Tibial nerve (tissue), 3 donors: ENCODE data around the gene F2RL1.
"Not testable (repeated sequence)": the region's sequence is repeated elsewhere in the genome, so short reads cannot be mapped to it uniquely, and the experiment has no call there.

Source experiments
- POLR2A ChIP-seq, 2 donors: fragments of 450-650 bp; IDR thresholded peaks; one replicate each; pipeline ENCODE4 v1.6.1; 2017; ENCODE audit warnings: antibody characterized with exemption in 2 of 2, mild to moderate bottlenecking in 2 of 2, moderate library complexity in 2 of 2
- TF ChIP-seq, protein P1 (sequence below), 5 experiments: fragments of 200-600 bp in 3 of 5; fragments of 450-650 bp in 2 of 5; sonication (generic) in 3 of 5; IDR thresholded peaks; one replicate each; pipeline ENCODE4 v1.5.1; 2016 to 2019; ENCODE audit warnings: antibody characterized with exemption in 5 of 5, mild to moderate bottlenecking in 3 of 5, moderate library complexity in 2 of 5

DNA sequence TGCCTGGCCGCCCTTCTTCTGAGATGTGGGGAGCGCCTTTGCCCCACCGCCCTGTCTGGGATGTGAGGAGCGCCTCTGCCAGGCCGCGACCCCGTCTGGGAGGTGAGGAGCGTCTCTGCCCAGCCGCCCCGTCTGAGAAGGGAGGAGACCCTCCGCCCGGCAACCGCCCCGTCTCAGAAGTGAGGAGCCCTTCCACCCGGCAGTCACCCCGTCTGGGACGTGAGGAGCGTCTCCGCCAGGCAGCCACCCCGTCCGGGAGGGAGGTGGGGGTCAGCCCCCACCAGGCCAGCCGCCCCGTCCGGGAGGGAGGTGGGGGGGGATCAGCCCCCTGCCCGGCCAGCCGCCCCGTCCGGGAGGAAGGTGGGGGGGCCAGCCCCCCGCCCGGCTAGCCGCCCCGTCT, 6.6 kb upstream of the F2RL1 start:
- TF ChIP-seq, protein P1, sequence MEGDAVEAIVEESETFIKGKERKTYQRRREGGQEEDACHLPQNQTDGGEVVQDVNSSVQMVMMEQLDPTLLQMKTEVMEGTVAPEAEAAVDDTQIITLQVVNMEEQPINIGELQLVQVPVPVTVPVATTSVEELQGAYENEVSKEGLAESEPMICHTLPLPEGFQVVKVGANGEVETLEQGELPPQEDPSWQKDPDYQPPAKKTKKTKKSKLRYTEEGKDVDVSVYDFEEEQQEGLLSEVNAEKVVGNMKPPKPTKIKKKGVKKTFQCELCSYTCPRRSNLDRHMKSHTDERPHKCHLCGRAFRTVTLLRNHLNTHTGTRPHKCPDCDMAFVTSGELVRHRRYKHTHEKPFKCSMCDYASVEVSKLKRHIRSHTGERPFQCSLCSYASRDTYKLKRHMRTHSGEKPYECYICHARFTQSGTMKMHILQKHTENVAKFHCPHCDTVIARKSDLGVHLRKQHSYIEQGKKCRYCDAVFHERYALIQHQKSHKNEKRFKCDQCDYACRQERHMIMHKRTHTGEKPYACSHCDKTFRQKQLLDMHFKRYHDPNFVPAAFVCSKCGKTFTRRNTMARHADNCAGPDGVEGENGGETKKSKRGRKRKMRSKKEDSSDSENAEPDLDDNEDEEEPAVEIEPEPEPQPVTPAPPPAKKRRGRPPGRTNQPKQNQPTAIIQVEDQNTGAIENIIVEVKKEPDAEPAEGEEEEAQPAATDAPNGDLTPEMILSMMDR (IDR thresholded peaks at IDR 0.05): not testable (repeated sequence)
- not testable (repeated sequence) for TF ChIP-seq POLR2A (IDR thresholded peaks at IDR 0.05)
